ENCODE measurements around the gene NTRK3. TPM values are rescaled to one million over a fixed set of nuclear protein-coding genes. Genes with fewer than 3 reads are reported as not detected.

The NTRK3 gene
- total and polyA plus RNA-seq, 10 donors: 0.33 to 6.6 (median 2.1) TPM

DNA sequence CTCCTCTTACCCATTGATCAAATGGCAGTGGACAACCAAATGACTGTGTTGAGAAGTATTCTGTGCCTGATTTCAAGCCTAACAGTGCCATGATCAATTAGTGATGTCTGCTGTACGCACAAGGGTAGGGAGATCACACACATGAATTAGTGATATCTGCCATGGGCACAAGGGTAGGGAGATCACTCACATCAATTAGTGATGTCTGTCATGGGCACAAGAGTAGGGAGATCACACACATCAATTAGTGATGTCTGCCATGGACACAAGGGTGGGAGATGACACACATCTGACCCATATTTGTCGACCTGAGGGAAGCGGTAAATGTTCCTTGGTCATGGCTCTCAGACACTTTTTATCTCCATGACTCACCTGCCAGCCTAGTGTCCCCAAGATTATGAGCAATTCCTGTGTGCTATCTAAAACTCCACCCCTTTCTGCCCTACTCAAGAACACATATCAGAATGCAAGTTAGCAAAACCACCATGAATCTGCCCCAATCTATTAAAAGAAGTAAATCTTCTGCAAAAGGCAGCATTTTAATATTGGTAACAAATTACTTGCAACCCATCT lies 165.0 kb downstream of the NTRK3 start:
- Histone ChIP-seq H3K36me3 (no peaks in the 10 kb centered on the region), H3K27ac (no peak overlapping the region), H3K27me3 (replicated peaks in 1 of 7) (peaks cover 0 to 11% (median 0%) of the 10 kb centered on the region in 7 donors), H3K9me3 (peaks cover 0 to 6% (median 0%) of the 10 kb centered on the region in 8 donors), H3K4me1 (peaks cover 0 to 5% (median 0%) of the 10 kb centered on the region in 6 donors), H3K4me3 (no peak overlapping the region)
- 78 to 89% (median 85%) methylated on average over 3 of the region's 3 CpGs for WGBS, 5 donors
- no peak for DNase-seq
- intact Hi-C loops (cut with DNase I; ENCODE audit: low total_unique reads): no loop called here
- TF ChIP-seq POLR2AphosphoS5 (IDR thresholded peaks at IDR 0.05) (no peak), POLR2A (IDR thresholded peaks at IDR 0.05) (no peak), CTCF (IDR thresholded peaks at IDR 0.05 in 8 of 11, conservative IDR thresholded peaks at IDR 0.05 in 3 of 11) (no peak)

DNA sequence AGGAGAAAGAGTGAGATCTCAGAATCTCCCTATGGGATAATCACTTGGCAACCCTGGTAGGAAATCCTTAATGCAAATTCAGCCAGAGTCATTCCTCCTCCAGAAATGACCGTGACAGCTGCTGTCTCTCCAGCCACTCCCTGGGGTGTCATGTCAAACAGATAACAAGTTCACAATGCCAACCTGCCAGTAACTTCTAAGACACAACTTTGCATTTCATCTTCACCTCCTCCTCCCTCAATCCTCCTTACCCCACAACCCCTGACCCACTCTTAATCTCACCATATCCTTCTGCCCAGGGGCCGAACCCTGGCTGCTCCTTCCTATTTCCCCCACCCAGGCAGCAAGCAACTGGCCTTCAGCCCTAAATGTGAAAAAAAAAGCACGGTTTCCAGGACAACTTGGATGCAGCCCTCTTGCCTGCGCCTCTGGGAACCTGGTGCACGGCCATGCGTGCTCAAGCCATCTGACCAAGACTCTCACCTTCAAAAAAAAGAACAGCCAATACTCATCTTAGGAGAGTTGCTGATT lies 166.0 kb downstream of the NTRK3 start:
- H3K27me3 ChIP-seq (replicated peaks in 1 of 7): peaks cover 0 to 11% (median 0%) of the 10 kb centered on the region in 7 donors

GRCh38 chr15:88089731-88090130 lies 166.8 kb downstream of the NTRK3 start:
- no peak for TF ChIP-seq CTCF (IDR thresholded peaks at IDR 0.05 in 8 of 11, conservative IDR thresholded peaks at IDR 0.05 in 3 of 11)
- TF ChIP-seq POLR2A (IDR thresholded peaks at IDR 0.05): no peak
- no peak for TF ChIP-seq POLR2AphosphoS5 (IDR thresholded peaks at IDR 0.05)
- Histone ChIP-seq H3K27ac (no peak overlapping the region), H3K9me3 (peaks cover 0 to 6% (median 0%) of the 10 kb centered on the region in 8 donors), H3K27me3 (replicated peaks in 1 of 7) (peaks cover 0 to 11% (median 0%) of the 10 kb centered on the region in 7 donors), H3K4me3 (no peak overlapping the region), H3K36me3 (no peaks in the 10 kb centered on the region), H3K4me1 (peaks cover 0 to 5% (median 0%) of the 10 kb centered on the region in 6 donors)
- 73 to 85% (median 75%) methylated on average over 4 of the region's 4 CpGs for WGBS, 5 donors
- no peak for DNase-seq
- intact Hi-C loops (cut with DNase I; ENCODE audit: low total_unique reads): no loop called here

More for the DNA sequence above, 166.0 kb downstream of the NTRK3 start:
- no peak overlapping the region for H3K4me3 ChIP-seq
- no peak for TF ChIP-seq POLR2A (IDR thresholded peaks at IDR 0.05)
- TF ChIP-seq CTCF (IDR thresholded peaks at IDR 0.05 in 8 of 11, conservative IDR thresholded peaks at IDR 0.05 in 3 of 11): no peak
- no peak for TF ChIP-seq POLR2AphosphoS5 (IDR thresholded peaks at IDR 0.05)
- peaks cover 0 to 6% (median 0%) of the 10 kb centered on the region in 8 donors for H3K9me3 ChIP-seq
- no peaks in the 10 kb centered on the region for H3K36me3 ChIP-seq
- intact Hi-C loops (cut with DNase I; ENCODE audit: low total_unique reads): no loop called here
- 51 to 59% (median 55%) methylated on average over 6 of the region's 6 CpGs for WGBS, 5 donors
- no peak overlapping the region for H3K27ac ChIP-seq
- no peak for DNase-seq
- H3K4me1 ChIP-seq: peaks cover 0 to 5% (median 0%) of the 10 kb centered on the region in 6 donors

DNA sequence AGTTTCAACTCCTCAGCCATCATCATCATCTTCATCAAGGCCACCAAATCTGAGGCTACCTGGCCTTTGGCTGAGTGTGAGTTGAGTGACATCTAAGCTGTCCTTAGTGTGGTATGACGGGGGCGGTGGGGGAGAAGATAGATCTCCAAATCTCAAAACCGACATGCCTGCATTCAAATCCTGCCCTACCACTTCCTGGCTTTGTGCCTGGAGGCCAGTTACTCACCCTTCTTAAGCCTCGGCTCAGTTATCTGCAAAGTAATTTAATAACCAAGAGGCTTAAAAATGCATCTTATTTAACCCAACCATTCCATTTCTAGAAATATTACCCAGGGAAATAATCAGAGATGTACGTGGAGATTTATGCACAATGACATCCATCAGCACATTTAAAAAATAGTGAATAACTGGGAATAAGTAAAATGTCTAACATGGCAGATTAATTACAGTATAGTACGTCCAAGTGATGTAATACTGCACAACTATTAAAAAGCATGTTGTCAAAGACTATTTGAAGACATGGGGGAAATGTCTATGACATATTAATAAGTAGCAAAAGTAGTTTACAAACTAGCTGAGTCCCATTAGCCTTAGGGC lies 167.4 kb downstream of the NTRK3 start:
- TF ChIP-seq CTCF (IDR thresholded peaks at IDR 0.05 in 8 of 11, conservative IDR thresholded peaks at IDR 0.05 in 3 of 11) (no peak), POLR2A (IDR thresholded peaks at IDR 0.05) (no peak), POLR2AphosphoS5 (IDR thresholded peaks at IDR 0.05) (no peak)
- peaks cover 0 to 5% (median 0%) of the 10 kb centered on the region in 6 donors for H3K4me1 ChIP-seq
- 45 to 56% (median 49%) methylated on average over 6 of the region's 6 CpGs for WGBS, 5 donors

More for the DNA sequence above, 167.4 kb downstream of the NTRK3 start:
- H3K9me3 ChIP-seq: peaks cover 0 to 6% (median 0%) of the 10 kb centered on the region in 8 donors
- intact Hi-C loops (cut with DNase I; ENCODE audit: low total_unique reads): no loop called here
- peaks cover 0 to 11% (median 0%) of the 10 kb centered on the region in 7 donors for H3K27me3 ChIP-seq (replicated peaks in 1 of 7)
- DNase-seq: no peak
- no peaks in the 10 kb centered on the region for H3K36me3 ChIP-seq
- H3K27ac ChIP-seq: no peak overlapping the region
- no peak overlapping the region for H3K4me3 ChIP-seq
